ENCODE measurements around the gene NCR1. TPM values are rescaled to one million over a fixed set of nuclear protein-coding genes. Genes with fewer than 3 reads are reported as not detected.

Gene NCR1
- total RNA-seq, 1 donor from 2014 or later: 1.5 TPM

Other genes with a start within 250 kb of the NCR1 start
- 29.8 TPM for gene LILRB4, start 243.2 kb upstream of the NCR1 start, total RNA-seq
- gene KIR3DL3, start 181.7 kb upstream of the NCR1 start, total RNA-seq: not detected
- not detected for gene KIR2DL3, start 167.6 kb upstream of the NCR1 start, total RNA-seq
- gene KIR2DL1, start 136.4 kb upstream of the NCR1 start, total RNA-seq: 0.58 TPM
- 0.46 TPM for gene KIR2DL4, start 102.5 kb upstream of the NCR1 start, total RNA-seq
- 0.23 TPM for gene KIR3DL1, start 89.7 kb upstream of the NCR1 start, total RNA-seq
- 0.41 TPM for gene KIR2DS4, start 73.5 kb upstream of the NCR1 start, total RNA-seq
- gene KIR3DL2, start 55.7 kb upstream of the NCR1 start, total RNA-seq: 0.35 TPM
- gene FCAR, start 31.9 kb upstream of the NCR1 start, total RNA-seq: 3.2 TPM
- gene NLRP7, start 41.4 kb downstream of the NCR1 start, total RNA-seq: not detected
- gene NLRP2, start 60.2 kb downstream of the NCR1 start, total RNA-seq: 21.4 TPM
- gene GP6, start 132.1 kb downstream of the NCR1 start, total RNA-seq: 0.32 TPM
- gene RDH13, start 157.0 kb downstream of the NCR1 start, total RNA-seq: 30.0 TPM
- 35.6 TPM for gene EPS8L1, start 169.7 kb downstream of the NCR1 start, total RNA-seq
- 120 TPM for gene PPP1R12C, start 211.5 kb downstream of the NCR1 start, total RNA-seq
- 1.2 TPM for gene TNNT1, start 243.1 kb downstream of the NCR1 start, total RNA-seq

Measured in upper lobe of right lung (tissue), 1 donor.